NT2/D1 (cell line): Measurements from ENCODE around the gene FCRL6.

Source experiments
- YY1 ChIP-seq: IDR thresholded peaks from 2 replicates; pipeline ENCODE4 v1.6.1; 2011; ENCODE audit not compliant: insufficient read length, insufficient read depth
- ZNF274 ChIP-seq: IDR thresholded peaks from 2 replicates; pipeline ENCODE4 v1.6.1; 2011; ENCODE audit warnings: mild to moderate bottlenecking, low read depth, low read length

- no peak for TF ChIP-seq ZNF274
- TF ChIP-seq YY1: no peak
These were observed 58.3 kb downstream of the FCRL6 start for GRCh38 chr1:159860456-159860855.
